H9 (cell line): ENCODE data around the gene ANO10. TPM values are rescaled to one million over a fixed set of nuclear protein-coding genes. Genes with fewer than 3 reads are reported as not detected.
"Not testable (repeated sequence)": the region's sequence is repeated elsewhere in the genome, so short reads cannot be mapped to it uniquely, and the experiment has no call there.

Experiments
- DNase-seq: peaks from one replicate; pipeline ENCODE4 v3.0.0-alpha.2; 2017
- H2AFZ ChIP-seq: one replicate; pipeline ENCODE4 v1.6.1; 2013; ENCODE audit warnings: mild to moderate bottlenecking, low read length, control low read depth, moderate library complexity
- H2AK5ac ChIP-seq: 2 replicates; pipeline ENCODE4 v1.6.1; 2013; ENCODE audit warnings: low read length, control low read depth, mixed read lengths; ENCODE audit not compliant: insufficient read length
- H2BK120ac ChIP-seq: one replicate; pipeline ENCODE4 v1.6.1; 2013; ENCODE audit warnings: low read depth, mild to moderate bottlenecking, low read length, control low read depth, inconsistent platforms; ENCODE audit not compliant: poor library complexity, severe bottlenecking
- H2BK12ac ChIP-seq: 2 replicates; pipeline ENCODE4 v1.6.1; 2013; ENCODE audit warnings: low read length, control low read depth, mixed read lengths, low read depth; ENCODE audit not compliant: insufficient read length
- H2BK15ac ChIP-seq: 2 replicates; pipeline ENCODE4 v1.6.1; 2013; ENCODE audit warnings: low read depth, low read length, control low read depth
- H2BK20ac ChIP-seq: one replicate; pipeline ENCODE4 v1.6.1; 2013; ENCODE audit warnings: low read depth, mild to moderate bottlenecking, low read length, control low read depth, inconsistent platforms; ENCODE audit not compliant: poor library complexity, severe bottlenecking
- H2BK5ac ChIP-seq: 2 replicates; pipeline ENCODE4 v1.6.1; 2013; ENCODE audit warnings: low read length, control low read depth, mixed read lengths; ENCODE audit not compliant: insufficient read length
- H3K14ac ChIP-seq: 2 replicates; pipeline ENCODE4 v1.6.1; 2013; ENCODE audit warnings: low read length, control low read depth; ENCODE audit not compliant: insufficient read depth
- H3K18ac ChIP-seq: 2 replicates; pipeline ENCODE4 v1.6.1; 2013; ENCODE audit warnings: low read depth, mild to moderate bottlenecking, mixed read lengths, low read length, control low read depth; ENCODE audit not compliant: insufficient read length
- H3K23ac ChIP-seq: 2 replicates; pipeline ENCODE4 v1.6.1; 2013; ENCODE audit warnings: low read length, control low read depth, mixed read lengths, low read depth; ENCODE audit not compliant: insufficient read length
- H3K23me2 ChIP-seq: 2 replicates; pipeline ENCODE4 v1.6.1; 2013; ENCODE audit warnings: low read depth, mild to moderate bottlenecking, mixed read lengths, low read length, control low read depth; ENCODE audit not compliant: insufficient read length, poor library complexity, severe bottlenecking
- H3K27ac ChIP-seq: 2 replicates; pipeline ENCODE4 v1.5.1; 2013; ENCODE audit warnings: low read length, control low read depth, mixed read lengths, low read depth; ENCODE audit not compliant: insufficient read length
- H3K27me3 ChIP-seq: 2 replicates; pipeline ENCODE4 v1.6.1; 2013; ENCODE audit warnings: low read length, control low read depth, inconsistent platforms; ENCODE audit not compliant: insufficient read depth
- H3K4ac ChIP-seq: 2 replicates; pipeline ENCODE4 v1.6.1; 2013; ENCODE audit warnings: low read depth, mild to moderate bottlenecking, control low read depth, inconsistent platforms, low read length, moderate library complexity
- H3K4me1 ChIP-seq: 2 replicates; pipeline ENCODE4 v1.6.1; 2013; ENCODE audit warnings: low read length, control low read depth, inconsistent platforms; ENCODE audit not compliant: insufficient read depth
- H3K4me2 ChIP-seq: 2 replicates; pipeline ENCODE4 v1.6.1; 2013; ENCODE audit warnings: low read length, control low read depth, mixed read lengths; ENCODE audit not compliant: insufficient read length, insufficient read depth
- H3K56ac ChIP-seq: 2 replicates; pipeline ENCODE4 v1.6.1; 2013; ENCODE audit warnings: low read depth, mild to moderate bottlenecking, mixed read lengths, low read length, control low read depth; ENCODE audit not compliant: insufficient read length
- H3K79me1 ChIP-seq: 2 replicates; pipeline ENCODE4 v1.6.1; 2013; ENCODE audit warnings: low read depth, mild to moderate bottlenecking, moderate library complexity, low read length, control low read depth, inconsistent platforms; ENCODE audit not compliant: insufficient read depth, poor library complexity, severe bottlenecking
- H3K79me2 ChIP-seq: 2 replicates; pipeline ENCODE4 v1.6.1; 2013; ENCODE audit warnings: low read length, control low read depth, inconsistent platforms; ENCODE audit not compliant: insufficient read depth
- H3K9ac ChIP-seq: 2 replicates; pipeline ENCODE4 v1.6.1; 2013; ENCODE audit warnings: low read length, control low read depth, mixed read lengths; ENCODE audit not compliant: insufficient read length; ENCODE audit errors: extremely low read depth
- H3K9me3 ChIP-seq: one replicate; pipeline ENCODE4 v1.6.1; 2013; ENCODE audit warnings: low read depth, low read length, inconsistent platforms; ENCODE audit not compliant: control insufficient read depth
- H3T11ph ChIP-seq: one replicate; pipeline ENCODE4 v1.6.1; 2013; ENCODE audit warnings: mild to moderate bottlenecking, low read length, control low read depth, inconsistent platforms
- H4K20me1 ChIP-seq: one replicate; pipeline ENCODE4 v1.6.1; 2013; ENCODE audit not compliant: control insufficient read depth, insufficient read length, insufficient read depth
- H4K5ac ChIP-seq: 2 replicates; pipeline ENCODE4 v1.6.1; 2013; ENCODE audit warnings: low read depth, mild to moderate bottlenecking, mixed read lengths, low read length, control low read depth; ENCODE audit not compliant: insufficient read length
- H4K8ac ChIP-seq: replicated peaks from 2 replicates; pipeline ENCODE4 v1.6.1; 2013; ENCODE audit warnings: low read length, control low read depth, mixed read lengths, low read depth; ENCODE audit not compliant: insufficient read length
- H4K91ac ChIP-seq: 2 replicates; pipeline ENCODE4 v1.6.1; 2013; ENCODE audit warnings: low read depth, mild to moderate bottlenecking, moderate library complexity, mixed read lengths, low read length, control low read depth; ENCODE audit not compliant: insufficient read length
- H3K27ac Mint-ChIP-seq, 3 experiments: 2 replicates in 2 of 3; 3 replicates in 1 of 3; pipeline ENCODE4 v1.8.0; 2020 to 2021; ENCODE audit warnings: mixed read lengths in 3 of 3, mild to moderate bottlenecking in 1 of 3, moderate library complexity in 1 of 3
- H3K27me3 Mint-ChIP-seq: 2 replicates; pipeline ENCODE4 v1.8.0; 2021; ENCODE audit warnings: low read depth, mild to moderate bottlenecking, moderate library complexity, mixed read lengths
- H3K36me3 Mint-ChIP-seq, 3 experiments: 2 replicates in 2 of 3; 3 replicates in 1 of 3; pipeline ENCODE4 v1.8.0; 2020 to 2021; ENCODE audit warnings: low read depth in 3 of 3, mixed read lengths in 3 of 3; ENCODE audit not compliant: insufficient read depth in 1 of 3
- H3K4me1 Mint-ChIP-seq, 2 experiments: 2 replicates each; pipeline ENCODE4 v1.8.0; 2020; ENCODE audit warnings: mixed read lengths in 2 of 2
- H3K4me3 Mint-ChIP-seq, 2 experiments: 2 replicates in 1 of 2; 3 replicates in 1 of 2; pipeline ENCODE4 v1.8.0; 2020 to 2021; ENCODE audit warnings: mild to moderate bottlenecking in 2 of 2, mixed read lengths in 2 of 2, moderate library complexity in 1 of 2
- H3K9me3 Mint-ChIP-seq, 2 experiments: 2 replicates in 1 of 2; 3 replicates in 1 of 2; pipeline ENCODE4 v1.8.0; 2020; ENCODE audit warnings: mild to moderate bottlenecking in 2 of 2, mixed read lengths in 2 of 2, moderate library complexity in 1 of 2
- CTCF ChIP-seq: fragments of 200-600 bp; sonication (generic); conservative IDR thresholded peaks from 3 replicates; pipeline ENCODE4 v1.8.0; 2021; ENCODE audit warnings: antibody characterized with exemption, mild to moderate bottlenecking
- WGBS: extraction: QIAGEN DNeasy Blood & Tissue Kit; methylation state at CpG from one replicate; pipeline ENCODE4 v1.1.7; 2013; ENCODE audit warnings: missing lambda C conversion rate, low lambda C conversion rate, mixed read lengths; ENCODE audit not compliant: insufficient read length; ENCODE audit errors: extremely low coverage; 5-methylcytosine and 5-hydroxymethylcytosine counted together
- total RNA-seq: library from RNA; stranded (reverse); gene quantifications from 2 replicates; pipeline ENCODE4 v1.2.1, GENCODE V29; 2021

ANO10 gene
- total RNA-seq, 1 experiment from 2014 or later = 38.7 TPM

GRCh38 chr3:43659250-43659880 lies 37.6 kb upstream of the ANO10 start:
- no peak overlapping the region for H4K8ac ChIP-seq
- no peak overlapping the region; a peak in 1 of 7 replicates for H3K27ac Mint-ChIP-seq
- peaks cover 8 to 13% of the 10 kb centered on the region in 2 experiments for H3K4me1 Mint-ChIP-seq
- H2BK12ac ChIP-seq = no peak overlapping the region
- H2AK5ac ChIP-seq = no peak overlapping the region
- no peak overlapping the region for H4K5ac ChIP-seq
- H3K27ac ChIP-seq = no peak overlapping the region
- no peak overlapping the region for H3K4me2 ChIP-seq
- no peak overlapping the region for H2BK120ac ChIP-seq
- no peak overlapping the region for H2BK5ac ChIP-seq
- H3K56ac ChIP-seq = no peak overlapping the region
- no peak overlapping the region for H3K23ac ChIP-seq
- H3K9ac ChIP-seq = no peak overlapping the region
- peaks cover 6 to 21% (median 8%) of the 10 kb centered on the region in 3 experiments; a peak in 6 of 7 replicates for H3K36me3 Mint-ChIP-seq
- no peak for DNase-seq
- H3K4me3 Mint-ChIP-seq = no peak overlapping the region
- no peak overlapping the region for H2AFZ ChIP-seq
- no CpG with 5 or more reads among the region's 13 CpGs for WGBS
- no peaks in the 10 kb centered on the region for H3K23me2 ChIP-seq
- no peak overlapping the region for H2BK20ac ChIP-seq
- H3K79me1 ChIP-seq = no peaks in the 10 kb centered on the region
- no peaks in the 10 kb centered on the region for H3K79me2 ChIP-seq
- no peak; the same call in 2 of the 3 replicates for TF ChIP-seq CTCF
- no peak overlapping the region for H3K18ac ChIP-seq
- peaks cover 11 to 14% of the 10 kb centered on the region in 2 experiments for H3K9me3 Mint-ChIP-seq
- no peaks in the 10 kb centered on the region for H4K20me1 ChIP-seq
- no peaks in the 10 kb centered on the region for H3K4me1 ChIP-seq
- no peak overlapping the region for H2BK15ac ChIP-seq
- no peaks in the 10 kb centered on the region for H3K9me3 ChIP-seq
- no peaks in the 10 kb centered on the region for H3K27me3 ChIP-seq
- H3T11ph ChIP-seq = no peak overlapping the region
- no peak overlapping the region for H3K14ac ChIP-seq
- no peak overlapping the region for H4K91ac ChIP-seq
- H3K4ac ChIP-seq = no peak overlapping the region
- H3K27me3 Mint-ChIP-seq = peaks cover 2% of the 10 kb centered on the region

GRCh38 chr3:43656390-43656789 lies 34.6 kb upstream of the ANO10 start:
- H3K27ac Mint-ChIP-seq, H3K9me3 Mint-ChIP-seq, H3K14ac ChIP-seq, H3T11ph ChIP-seq, H4K5ac ChIP-seq, H2AK5ac ChIP-seq, H3K79me2 ChIP-seq, H3K23me2 ChIP-seq, H2BK5ac ChIP-seq, H3K56ac ChIP-seq, H2BK120ac ChIP-seq, H3K9me3 ChIP-seq, H3K23ac ChIP-seq, H2AFZ ChIP-seq, H3K18ac ChIP-seq, DNase-seq, H3K4me1 Mint-ChIP-seq, H4K8ac ChIP-seq, H3K4me3 Mint-ChIP-seq, H2BK20ac ChIP-seq, H2BK12ac ChIP-seq, H4K20me1 ChIP-seq, H3K4me2 ChIP-seq, H3K4ac ChIP-seq, H3K27me3 ChIP-seq, H2BK15ac ChIP-seq, H3K27me3 Mint-ChIP-seq, H3K4me1 ChIP-seq, H3K27ac ChIP-seq, H4K91ac ChIP-seq, H3K9ac ChIP-seq, H3K79me1 ChIP-seq: not testable (repeated sequence)
- H3K36me3 Mint-ChIP-seq = peaks cover 0 to 14% (median 6%) of the 10 kb centered on the region in 3 experiments; a peak in 4 of 7 replicates
- WGBS = no CpG with 5 or more reads among the region's 22 CpGs
